CMK (cell line): ENCODE measurements around the gene WASHC2A.
"Not testable (repeated sequence)": the region's sequence is repeated elsewhere in the genome, so short reads cannot be mapped to it uniquely, and the experiment has no call there.

Experiments used
- DNase-seq: peaks from one replicate; pipeline ENCODE4 v3.0.0-alpha.2; 2010; ENCODE audit warnings: low read depth

Gene WASHC2A, protein sequence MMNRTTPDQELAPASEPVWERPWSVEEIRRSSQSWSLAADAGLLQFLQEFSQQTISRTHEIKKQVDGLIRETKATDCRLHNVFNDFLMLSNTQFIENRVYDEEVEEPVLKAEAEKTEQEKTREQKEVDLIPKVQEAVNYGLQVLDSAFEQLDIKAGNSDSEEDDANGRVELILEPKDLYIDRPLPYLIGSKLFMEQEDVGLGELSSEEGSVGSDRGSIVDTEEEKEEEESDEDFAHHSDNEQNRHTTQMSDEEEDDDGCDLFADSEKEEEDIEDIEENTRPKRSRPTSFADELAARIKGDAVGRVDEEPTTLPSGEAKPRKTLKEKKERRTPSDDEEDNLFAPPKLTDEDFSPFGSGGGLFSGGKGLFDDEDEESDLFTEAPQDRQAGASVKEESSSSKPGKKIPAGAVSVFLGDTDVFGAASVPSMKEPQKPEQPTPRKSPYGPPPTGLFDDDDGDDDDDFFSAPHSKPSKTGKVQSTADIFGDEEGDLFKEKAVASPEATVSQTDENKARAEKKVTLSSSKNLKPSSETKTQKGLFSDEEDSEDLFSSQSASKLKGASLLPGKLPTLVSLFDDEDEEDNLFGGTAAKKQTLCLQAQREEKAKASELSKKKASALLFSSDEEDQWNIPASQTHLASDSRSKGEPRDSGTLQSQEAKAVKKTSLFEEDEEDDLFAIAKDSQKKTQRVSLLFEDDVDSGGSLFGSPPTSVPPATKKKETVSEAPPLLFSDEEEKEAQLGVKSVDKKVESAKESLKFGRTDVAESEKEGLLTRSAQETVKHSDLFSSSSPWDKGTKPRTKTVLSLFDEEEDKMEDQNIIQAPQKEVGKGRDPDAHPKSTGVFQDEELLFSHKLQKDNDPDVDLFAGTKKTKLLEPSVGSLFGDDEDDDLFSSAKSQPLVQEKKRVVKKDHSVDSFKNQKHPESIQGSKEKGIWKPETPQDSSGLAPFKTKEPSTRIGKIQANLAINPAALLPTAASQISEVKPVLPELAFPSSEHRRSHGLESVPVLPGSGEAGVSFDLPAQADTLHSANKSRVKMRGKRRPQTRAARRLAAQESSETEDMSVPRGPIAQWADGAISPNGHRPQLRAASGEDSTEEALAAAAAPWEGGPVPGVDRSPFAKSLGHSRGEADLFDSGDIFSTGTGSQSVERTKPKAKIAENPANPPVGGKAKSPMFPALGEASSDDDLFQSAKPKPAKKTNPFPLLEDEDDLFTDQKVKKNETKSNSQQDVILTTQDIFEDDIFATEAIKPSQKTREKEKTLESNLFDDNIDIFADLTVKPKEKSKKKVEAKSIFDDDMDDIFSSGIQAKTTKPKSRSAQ (N-terminal part only)

DNA sequence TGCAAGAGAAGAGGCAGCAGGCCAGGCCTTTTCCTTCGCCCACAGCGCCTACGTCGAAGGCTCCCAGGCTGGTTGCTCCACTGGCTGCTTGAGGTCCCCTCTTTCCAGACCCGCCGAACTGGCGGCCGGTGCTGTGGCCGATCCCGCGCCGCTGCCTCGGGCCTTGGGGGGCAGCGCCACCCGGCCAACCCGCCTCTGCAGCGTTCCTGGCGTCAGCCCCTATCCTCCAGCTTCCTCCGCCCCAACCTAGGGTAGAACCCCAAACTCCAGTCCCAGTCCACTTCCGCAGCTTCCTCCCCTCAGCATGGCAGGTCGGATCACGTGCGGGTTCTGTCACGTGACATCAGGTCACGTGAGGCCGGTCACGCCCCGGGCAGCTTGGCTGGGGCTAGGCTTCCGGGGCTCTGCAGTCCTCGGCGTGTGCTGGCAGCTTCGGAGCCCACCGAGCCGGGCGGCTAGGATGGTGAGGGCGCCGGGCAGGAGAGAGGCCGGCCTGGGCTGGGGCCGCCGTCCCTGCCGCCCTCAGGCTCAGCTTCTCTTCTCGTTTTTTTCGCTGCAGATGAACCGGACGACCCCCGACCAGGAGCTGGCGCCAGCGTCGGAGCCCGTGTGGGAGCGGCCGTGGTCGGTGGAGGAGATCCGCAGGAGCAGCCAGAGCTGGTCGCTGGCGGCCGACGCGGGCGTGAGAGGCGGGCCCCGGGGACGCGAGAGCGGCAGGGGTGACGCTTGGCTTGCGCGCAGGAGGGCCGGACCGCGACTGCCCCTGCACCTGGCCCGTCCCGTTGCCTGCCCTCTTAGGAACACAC lies at the start of gene WASHC2A:
TSS of gene WASHC2A (plus strand) at position 409 of the 806 bp plus-strand sequence. CDS start at position 461, 52 bp downstream.
- DNase-seq: peak; percentile 46

DNA sequence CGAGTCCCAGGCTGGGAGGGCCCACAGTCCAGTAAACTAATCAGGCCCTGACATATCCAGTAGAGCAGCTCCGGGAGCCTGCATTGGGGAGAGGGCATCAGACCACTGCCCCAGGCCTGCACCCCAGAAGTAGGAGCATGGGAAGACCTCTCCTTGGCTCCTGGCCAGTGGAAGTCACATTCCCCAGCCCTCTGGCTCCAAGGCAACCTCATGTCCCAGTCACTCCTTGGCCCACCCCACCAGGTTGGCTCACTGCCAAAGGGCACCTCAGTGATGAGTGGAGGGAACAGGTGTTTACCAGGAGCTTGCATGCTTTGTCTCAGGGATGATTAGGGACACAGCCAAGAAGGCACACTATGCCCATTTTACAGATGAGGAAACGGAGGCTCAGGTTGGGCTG lies 48.5 kb upstream of the WASHC2A start:
- not testable (repeated sequence) for DNase-seq

DNA sequence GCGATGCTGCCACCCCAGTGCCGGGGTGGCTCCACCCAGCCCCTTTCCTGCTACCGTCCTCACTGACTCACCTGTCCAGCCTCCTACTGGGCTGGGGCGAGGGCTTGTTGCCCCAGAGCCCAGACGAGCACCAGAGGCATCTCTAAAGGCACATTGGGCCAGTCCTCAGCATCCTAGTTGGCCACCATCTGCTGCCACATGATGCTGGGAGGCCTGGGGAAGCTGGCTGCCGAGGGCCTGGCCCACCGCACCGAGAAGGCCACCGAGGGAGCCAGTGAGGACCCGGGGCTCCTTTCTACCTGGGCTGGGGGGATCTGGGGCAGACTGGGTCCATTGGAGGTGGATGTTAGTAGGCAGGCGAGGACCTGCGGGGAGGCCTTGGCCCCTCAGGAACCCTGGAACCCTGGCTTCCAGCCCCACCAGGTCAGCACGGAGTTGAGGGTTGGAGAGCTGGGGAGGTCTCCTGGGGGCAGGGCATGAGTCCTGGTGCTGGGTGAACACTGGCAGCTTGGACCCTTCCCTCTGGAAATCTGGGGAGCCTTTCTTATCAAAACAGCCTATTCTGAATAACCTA lies 47.2 kb upstream of the WASHC2A start:
- not testable (repeated sequence) for DNase-seq

DNA sequence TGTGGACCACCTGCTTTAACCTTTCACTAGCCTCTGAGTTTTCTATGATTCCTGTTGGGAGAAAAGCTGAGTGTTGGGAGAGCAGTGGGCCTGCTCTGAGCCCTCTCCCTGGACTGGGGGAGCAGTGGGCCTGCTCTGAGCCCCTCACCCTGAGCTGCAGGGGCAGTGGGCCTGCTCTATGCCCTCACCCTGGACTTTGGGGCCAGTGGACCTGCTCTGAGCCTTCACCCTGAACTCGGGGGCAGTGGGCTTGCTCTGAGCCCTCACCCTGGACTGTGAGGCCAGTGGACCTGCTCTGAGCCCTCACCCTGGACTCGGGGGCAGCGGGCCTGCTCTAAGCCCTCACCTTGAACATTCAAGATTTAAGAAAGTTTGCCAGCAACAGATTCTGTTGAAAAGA lies 46.1 kb upstream of the WASHC2A start:
- no peak for DNase-seq

DNA sequence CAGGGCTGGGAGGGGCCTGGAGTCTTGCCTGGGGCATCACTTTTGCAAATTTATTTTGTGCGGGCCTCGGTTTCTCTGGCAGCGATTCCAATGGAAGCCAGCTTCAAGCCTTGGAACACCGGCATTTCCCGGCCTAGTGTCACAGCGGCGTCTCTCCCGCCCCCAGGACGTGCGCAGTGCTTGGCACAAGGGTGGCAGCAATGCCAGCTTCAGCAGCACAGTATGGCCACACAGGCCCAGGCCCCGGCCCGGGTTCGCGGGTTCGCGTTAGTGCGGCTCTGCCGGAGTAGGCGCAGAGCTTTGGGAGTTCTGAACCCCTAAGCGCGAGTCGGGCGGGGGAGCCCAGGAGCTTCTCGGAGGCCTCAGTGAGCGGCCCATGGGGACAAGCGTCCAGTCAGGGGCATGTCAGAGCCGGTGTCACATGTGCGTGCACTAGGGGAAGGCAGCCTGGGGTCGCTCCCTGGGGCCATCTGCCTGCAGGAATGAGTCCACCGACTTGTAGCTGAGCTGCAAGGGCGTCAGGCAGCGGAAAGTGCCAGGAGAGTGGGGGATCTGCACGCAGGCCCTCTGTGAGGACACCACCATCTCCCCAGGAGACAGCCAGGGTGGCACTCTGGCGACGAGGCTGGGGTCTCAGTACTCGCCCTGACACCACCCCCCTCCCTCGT lies 42.9 kb upstream of the WASHC2A start:
- not testable (repeated sequence) for DNase-seq

DNA sequence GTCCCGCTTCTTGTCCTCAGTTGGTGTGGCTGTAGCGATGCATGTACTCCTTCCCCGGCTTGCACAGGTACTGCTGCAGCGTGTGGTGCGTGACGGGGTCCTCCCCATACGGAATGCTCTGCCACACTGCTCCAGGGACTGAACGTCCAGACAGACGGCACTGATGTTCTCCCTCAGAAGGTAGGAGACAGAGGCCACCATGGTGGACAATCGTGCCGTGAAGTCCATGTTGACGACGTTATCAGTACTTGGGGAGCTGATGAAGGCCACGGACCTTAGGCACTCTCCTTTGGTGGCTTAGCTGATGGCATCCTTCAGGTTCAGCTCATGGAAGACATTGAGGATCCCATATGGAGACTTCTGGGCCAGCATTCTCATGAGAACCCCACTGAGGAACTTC lies 42.1 kb upstream of the WASHC2A start:
- DNase-seq: no peak

DNA sequence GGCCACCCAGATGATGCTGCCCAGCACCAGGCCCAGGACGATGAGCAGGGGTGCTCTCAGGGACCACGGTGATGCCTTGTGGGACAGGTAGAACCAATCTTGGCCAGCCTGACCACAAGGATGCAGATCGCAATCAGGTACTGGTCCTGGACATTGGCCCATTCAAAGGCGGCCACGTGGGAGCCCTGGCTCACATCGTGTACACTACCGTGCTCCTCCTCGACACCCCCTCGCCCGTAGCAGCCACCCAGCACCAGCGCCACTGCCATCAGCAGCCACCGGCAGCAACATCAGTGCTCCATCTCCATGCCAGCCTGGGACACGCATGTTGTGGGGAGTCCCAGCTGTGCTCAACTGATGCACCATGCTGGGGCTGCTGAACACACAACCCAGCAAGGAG lies 40.6 kb upstream of the WASHC2A start:
- DNase-seq: no peak

DNA sequence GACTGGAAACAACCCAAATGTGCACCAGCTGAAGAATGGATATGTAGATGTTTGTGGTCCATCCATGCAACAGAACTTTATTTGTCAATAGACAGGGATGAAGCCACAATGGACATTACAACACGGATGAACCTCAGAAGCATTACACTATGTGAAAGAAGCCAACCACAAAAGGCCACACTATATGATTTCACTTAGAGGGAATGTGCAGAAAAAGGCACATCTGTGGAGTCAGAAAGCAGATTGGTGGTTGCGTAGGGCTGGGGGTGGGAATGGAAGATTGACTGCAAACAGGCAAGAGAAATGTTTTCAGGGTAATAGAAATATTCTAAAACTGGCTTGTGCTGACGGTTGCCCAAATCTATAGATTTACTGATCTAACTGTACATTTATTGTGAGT lies 34.3 kb upstream of the WASHC2A start:
- DNase-seq: no peak

DNA sequence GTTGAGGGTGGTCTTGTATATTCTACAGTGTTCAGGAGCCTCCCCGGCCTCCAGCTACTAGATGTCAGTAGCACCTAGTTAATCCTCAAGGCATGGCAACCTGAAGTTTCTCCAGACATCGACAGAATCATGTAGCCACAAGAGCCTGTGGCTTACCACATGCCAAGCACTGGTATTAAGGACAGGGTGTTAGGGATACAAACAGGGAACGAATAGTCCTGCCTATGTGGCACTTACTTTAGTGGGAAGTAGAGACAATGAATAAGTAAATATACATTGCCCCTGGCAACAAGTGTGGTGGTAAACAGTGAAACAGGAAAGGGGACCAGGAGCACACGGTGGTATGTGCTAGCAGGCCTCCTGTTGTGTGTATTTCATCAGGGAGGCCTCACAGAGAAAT lies 32.4 kb upstream of the WASHC2A start:
- DNase-seq: not testable (repeated sequence)

DNA sequence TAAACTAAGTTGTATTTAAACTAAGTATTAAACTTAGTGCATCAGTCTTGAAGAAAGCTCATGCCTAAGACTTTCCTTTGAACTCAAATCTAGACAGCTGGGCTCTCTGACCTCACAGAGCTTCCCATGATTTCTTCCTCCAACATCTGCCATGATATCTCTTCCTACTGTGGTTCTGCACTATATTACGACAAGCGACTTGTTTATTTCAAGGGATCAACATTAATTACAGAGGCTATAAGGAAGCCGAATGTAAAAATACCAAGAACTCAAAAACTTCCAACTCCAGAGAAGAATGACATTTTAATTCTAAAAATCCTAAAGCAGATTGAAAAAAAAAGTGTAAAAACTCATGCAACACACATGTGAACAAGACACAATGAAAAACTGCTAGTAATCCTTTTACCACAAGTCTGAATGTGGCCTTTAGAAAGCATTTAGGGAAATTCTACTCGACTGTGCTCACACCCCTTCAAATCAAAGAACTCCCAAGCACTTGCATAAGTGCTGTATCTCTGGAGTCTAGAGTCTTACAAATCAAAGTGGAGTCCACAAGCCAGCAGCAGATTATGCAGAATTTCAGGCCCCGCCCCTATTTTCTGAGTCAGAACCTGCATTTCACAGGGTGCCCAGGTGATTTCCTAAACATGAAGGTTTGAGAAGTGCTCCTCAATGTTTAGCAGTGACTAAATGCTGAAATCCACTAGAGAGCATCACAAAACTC lies 22.7 kb upstream of the WASHC2A start:
- DNase-seq: no peak

DNA sequence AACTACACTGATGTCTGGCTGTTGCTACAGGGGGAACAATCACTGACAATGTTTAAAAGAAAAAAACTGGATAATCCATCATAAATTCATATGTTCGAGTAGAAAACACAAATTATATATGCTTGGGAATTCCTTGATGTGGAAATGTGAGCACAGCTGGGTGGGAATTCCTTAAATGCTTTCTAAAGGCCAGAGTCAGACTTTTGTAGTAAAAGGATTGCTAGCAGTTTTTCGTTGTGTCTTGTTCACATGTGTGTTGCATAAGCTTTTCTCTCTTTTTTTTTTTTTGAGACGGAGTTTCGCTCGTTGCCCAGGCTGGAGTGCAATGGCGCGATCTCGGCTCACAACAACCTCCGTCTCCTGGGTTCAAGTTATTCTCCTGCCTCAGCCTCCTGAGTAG lies 21.3 kb upstream of the WASHC2A start:
- DNase-seq: not testable (repeated sequence)

DNA sequence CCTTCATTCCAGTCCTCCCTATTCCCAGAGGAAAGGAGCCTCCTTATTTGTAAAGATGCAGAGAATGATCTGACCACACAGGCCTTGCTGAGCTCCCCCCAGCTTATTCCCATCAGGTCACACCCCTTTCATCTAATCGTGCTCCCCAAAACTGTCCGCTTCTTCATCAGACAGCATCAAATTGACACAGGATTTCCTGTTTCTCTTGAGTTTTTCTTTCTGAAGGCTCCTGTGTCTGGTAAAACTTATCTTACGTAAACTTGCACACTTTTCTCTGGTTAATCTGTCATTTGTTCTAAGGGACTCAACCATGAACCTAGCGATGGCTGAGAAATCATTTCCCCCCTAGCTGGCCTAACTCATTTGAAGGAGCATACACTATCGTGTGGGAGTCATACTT lies 20.2 kb upstream of the WASHC2A start:
- not testable (repeated sequence) for DNase-seq

DNA sequence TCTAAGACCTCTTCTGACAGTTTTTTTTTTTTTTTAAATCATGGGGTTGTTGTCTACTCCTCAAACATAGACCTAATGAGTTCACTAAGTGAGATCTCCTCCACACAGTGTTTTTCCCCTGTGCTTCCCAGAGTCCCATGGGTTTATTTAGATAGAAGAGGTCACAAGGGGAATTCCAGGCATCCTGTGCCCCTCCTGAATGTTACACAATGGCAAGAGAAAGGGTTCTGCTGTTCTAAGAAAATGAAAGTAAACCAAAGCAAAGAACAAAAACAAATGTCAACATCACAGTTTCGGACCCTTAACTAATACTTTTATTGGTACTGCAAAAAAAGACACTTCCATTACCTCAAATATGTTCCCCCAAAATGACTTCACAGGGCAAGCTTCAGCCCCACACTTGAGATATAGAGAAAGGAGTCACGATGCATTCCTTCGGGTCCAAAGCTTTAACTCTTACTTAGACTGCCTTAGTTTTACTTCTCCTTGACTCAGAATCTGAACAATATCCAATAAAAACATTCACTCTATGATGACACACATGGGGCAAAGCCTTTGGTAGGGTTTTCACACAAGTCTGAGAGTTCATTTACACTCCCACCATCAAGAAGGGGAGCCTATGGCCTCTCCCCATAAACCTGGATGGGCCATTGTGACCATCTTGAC lies 15.6 kb upstream of the WASHC2A start:
- not testable (repeated sequence) for DNase-seq

DNA sequence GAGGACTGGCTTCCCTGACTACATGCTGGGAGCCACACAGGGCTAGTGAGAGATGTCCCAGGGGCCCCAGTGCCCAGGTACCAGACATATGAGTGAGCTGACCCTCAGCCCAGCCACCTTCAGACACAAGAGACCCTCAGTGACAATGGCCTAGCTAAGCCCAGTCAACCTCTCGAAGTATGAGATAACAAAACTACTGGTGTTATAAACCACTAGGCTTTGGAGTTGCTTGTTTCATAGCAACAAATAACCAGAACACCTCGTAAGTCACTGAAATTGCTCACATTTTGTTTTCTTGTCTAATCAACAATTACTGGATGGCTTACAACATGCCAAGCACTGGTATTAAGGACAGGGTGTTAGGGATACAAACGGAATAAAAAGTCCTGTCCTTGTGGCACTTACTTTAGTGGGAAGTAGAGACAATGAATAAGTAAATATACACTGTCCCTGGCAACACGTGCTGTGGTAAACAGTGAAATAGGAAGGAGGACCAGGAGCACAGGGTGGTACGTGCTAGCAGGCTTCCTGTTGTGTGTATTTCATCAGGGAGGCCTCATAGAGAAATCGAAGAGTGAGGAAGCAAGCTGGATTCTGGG lies 14.9 kb upstream of the WASHC2A start:
- not testable (repeated sequence) for DNase-seq

DNA sequence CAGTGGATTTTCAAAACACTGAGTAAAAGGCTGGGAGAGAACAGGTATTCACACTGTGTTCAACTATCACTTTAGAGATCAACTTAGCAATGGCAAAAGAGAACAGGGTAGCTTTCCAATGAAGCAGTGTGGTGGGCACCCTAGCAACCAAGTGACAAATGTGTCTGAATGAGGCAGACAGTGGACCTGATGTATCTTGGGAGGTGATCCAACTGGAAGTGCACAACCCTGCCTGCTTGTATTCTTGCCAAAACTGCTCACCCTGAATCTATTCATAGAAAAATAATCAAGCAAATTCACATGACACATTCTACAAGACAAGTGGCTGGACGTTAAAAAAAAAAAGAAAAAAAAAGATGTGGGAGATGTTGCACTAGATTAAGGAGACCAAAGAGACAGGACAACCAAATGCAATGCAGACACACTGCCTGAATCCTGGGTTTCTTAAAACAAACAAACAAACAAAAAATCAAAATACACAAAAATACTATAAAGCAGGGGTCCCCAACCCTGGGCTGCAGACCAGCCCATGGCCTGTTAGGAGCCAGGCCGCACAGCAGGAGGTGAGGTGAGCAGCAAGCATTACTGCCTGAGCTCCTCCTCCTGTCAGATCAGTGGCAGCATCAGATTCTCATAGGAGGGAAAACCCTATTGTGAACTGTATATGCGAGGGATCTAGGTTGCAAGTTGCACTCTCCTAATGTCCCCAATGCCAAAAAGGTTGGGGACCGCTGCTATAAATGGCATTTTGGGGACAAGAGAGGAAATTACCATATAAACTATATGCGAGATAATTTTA lies 12.1 kb upstream of the WASHC2A start:
- DNase-seq: not testable (repeated sequence)

DNA sequence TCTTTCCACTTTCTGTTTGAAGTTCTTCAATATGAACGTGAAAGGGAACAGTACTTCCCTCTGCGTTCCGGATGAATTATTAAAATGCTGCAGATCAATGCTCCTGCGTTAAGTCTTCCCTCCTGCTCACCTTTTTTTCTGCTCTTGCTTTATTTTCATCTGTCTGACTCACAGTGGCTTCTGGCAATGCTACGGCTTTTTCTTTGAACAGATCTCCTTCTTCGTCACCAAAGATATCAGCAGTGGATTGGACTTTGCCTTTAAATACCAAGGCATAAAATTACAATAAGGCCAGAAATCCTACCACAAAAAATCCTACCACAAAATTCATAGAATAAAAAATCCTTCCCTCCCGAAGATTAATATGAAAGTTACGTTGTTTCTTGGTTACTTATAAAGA lies 11.1 kb upstream of the WASHC2A start:
- not testable (repeated sequence) for DNase-seq

DNA sequence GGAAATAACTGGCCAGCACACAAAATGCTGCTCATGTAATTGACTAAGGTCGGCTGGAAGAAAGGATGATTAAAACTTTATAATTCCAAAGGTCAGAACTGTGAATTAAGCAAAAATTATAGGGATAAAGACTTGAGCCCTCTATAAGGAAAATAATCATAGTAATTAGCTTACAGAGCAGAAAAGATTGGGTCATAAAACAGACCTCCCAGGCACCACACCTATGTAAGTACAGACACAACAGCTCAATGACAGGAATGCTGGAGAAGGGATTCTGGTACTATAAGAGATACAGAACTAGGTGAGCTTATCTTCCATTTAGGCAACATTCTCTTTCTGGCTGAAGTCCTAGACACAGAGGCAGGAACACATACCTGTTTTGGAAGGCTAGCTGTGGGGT lies 9.0 kb upstream of the WASHC2A start:
- DNase-seq: not testable (repeated sequence)

DNA sequence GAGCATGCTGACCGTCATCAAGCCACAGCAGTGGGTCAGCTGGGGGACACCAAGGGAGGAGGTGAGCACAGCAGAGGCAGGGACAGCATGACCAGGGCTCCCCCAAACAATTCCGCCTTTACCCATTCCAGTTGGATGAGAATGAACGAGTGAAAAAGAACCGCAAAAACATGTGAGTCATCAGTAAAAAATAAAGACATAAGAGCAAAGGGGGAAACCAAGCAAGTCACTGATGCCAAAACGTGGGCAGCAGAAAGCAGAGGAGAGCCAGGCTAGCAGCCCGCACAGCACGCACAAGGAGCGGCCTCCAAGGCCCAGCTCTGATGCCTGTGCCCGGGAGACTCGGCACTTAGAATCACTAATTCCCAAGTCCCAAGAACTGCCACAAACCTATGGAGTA lies 7.8 kb upstream of the WASHC2A start:
- DNase-seq: not testable (repeated sequence)
